ENCODE measurements around the gene ATP11C. TPM values are rescaled to one million over a fixed set of nuclear protein-coding genes. Genes with fewer than 3 reads are reported as not detected.
"Not testable (repeated sequence)": the region's sequence is repeated elsewhere in the genome, so short reads cannot be mapped to it uniquely, and the experiment has no call there.

Gene ATP11C
- total RNA-seq, 4 donors from 2014 or later: 6.4 to 26.0 (median 15.4) TPM

GRCh38 chrX:139971394-139971749, 38.5 kb upstream of the ATP11C start:
- TF ChIP-seq POLR2AphosphoS5 (IDR thresholded peaks at IDR 0.05) (no peak), CTCF (IDR thresholded peaks at IDR 0.05) (no peak), EP300 (IDR thresholded peaks at IDR 0.05; ENCODE audit: low read depth) (no peak), POLR2A (IDR thresholded peaks at IDR 0.05) (no peak)
- Histone ChIP-seq H3K27ac (no peak overlapping the region), H3K4me1 (no peaks in the 10 kb centered on the region), H3K9me3 (no peaks in the 10 kb centered on the region), H3K36me3 (no peaks in the 10 kb centered on the region), H3K4me3 (no peak overlapping the region), H3K27me3 (peaks cover 7% of the 10 kb centered on the region)
- intact Hi-C loops (cut with DNase I; ENCODE audit: low total_unique reads): no loop called here
- WGBS, 2 donors (ENCODE audit: low coverage in 1 of 2): 40 to 58% methylated on average over 1 to 10 of the region's 10 CpGs
- in situ Hi-C loops (cut with MboI; ENCODE audit: low pct_ligation_motif_present in 1 of 4, low pct_unique_long_range_greater_than_20kb in 1 of 4, low sequenced_read_pairs in 3 of 4): no loop called here
- no peak for DNase-seq

GRCh38 chrX:139969286-139969685, 36.4 kb upstream of the ATP11C start:
- H3K36me3 ChIP-seq: no peaks in the 10 kb centered on the region
- H3K9me3 ChIP-seq: no peaks in the 10 kb centered on the region
- no peak overlapping the region for H3K27ac ChIP-seq
- TF ChIP-seq POLR2A (IDR thresholded peaks at IDR 0.05) (no peak), CTCF (IDR thresholded peaks at IDR 0.05) (no peak), EP300 (IDR thresholded peaks at IDR 0.05; ENCODE audit: low read depth) (no peak), POLR2AphosphoS5 (IDR thresholded peaks at IDR 0.05) (no peak)
- no peak overlapping the region for H3K4me3 ChIP-seq
- intact Hi-C loops (cut with DNase I; ENCODE audit: low total_unique reads): no loop called here
- no peak for DNase-seq
- no peaks in the 10 kb centered on the region for H3K4me1 ChIP-seq
- WGBS, 2 donors (ENCODE audit: low coverage in 1 of 2): 53% methylated on average over 2 of the region's 2 CpGs; no CpG with 5 or more reads in 1 of the 2 donors
- in situ Hi-C loops (cut with MboI; ENCODE audit: low pct_ligation_motif_present in 1 of 4, low pct_unique_long_range_greater_than_20kb in 1 of 4, low sequenced_read_pairs in 3 of 4): no loop called here
- H3K27me3 ChIP-seq: peaks cover 7% of the 10 kb centered on the region

- in situ Hi-C loops (cut with MboI; ENCODE audit: low pct_ligation_motif_present in 1 of 4, low pct_unique_long_range_greater_than_20kb in 1 of 4, low sequenced_read_pairs in 3 of 4) (no loop called here), intact Hi-C loops (cut with DNase I; ENCODE audit: low total_unique reads) (no loop called here)
- no peaks in the 10 kb centered on the region for H3K4me1 ChIP-seq
- H3K4me3 ChIP-seq: no peak overlapping the region
- H3K36me3 ChIP-seq: no peaks in the 10 kb centered on the region
- WGBS, 2 donors (ENCODE audit: low coverage in 1 of 2): 69 to 84% methylated on average over 3 of the region's 3 CpGs
- H3K9me3 ChIP-seq: no peaks in the 10 kb centered on the region
- H3K27ac ChIP-seq: no peak overlapping the region
- H3K27me3 ChIP-seq: peaks cover 7% of the 10 kb centered on the region
- TF ChIP-seq EP300 (IDR thresholded peaks at IDR 0.05; ENCODE audit: low read depth) (no peak), CTCF (IDR thresholded peaks at IDR 0.05) (no peak), POLR2A (IDR thresholded peaks at IDR 0.05) (no peak), POLR2AphosphoS5 (IDR thresholded peaks at IDR 0.05) (no peak)
- DNase-seq: no peak
Observed at GRCh38 chrX:139967750-139968149, 34.9 kb upstream of the ATP11C start.

- Histone ChIP-seq H3K4me3 (no peak overlapping the region), H3K4me1 (no peaks in the 10 kb centered on the region), H3K36me3 (no peaks in the 10 kb centered on the region), H3K27ac (no peak overlapping the region), H3K27me3 (peaks cover 7% of the 10 kb centered on the region), H3K9me3 (no peaks in the 10 kb centered on the region)
- in situ Hi-C loops (cut with MboI; ENCODE audit: low pct_ligation_motif_present in 1 of 4, low pct_unique_long_range_greater_than_20kb in 1 of 4, low sequenced_read_pairs in 3 of 4): no loop called here
- peak in 1 of 5 experiments; percentile 23 for TF ChIP-seq CTCF (IDR thresholded peaks at IDR 0.05)
- TF ChIP-seq POLR2A (IDR thresholded peaks at IDR 0.05): no peak
- WGBS, 2 donors (ENCODE audit: low coverage in 1 of 2): 53 to 80% methylated on average over 1 to 4 of the region's 4 CpGs
- intact Hi-C loops (cut with DNase I; ENCODE audit: low total_unique reads): no loop called here
- peak; percentile 7 for DNase-seq
Observed at GRCh38 chrX:139967300-139967699, 34.4 kb upstream of the ATP11C start.

- H3K27ac ChIP-seq; H3K4me3 ChIP-seq; H3K9me3 ChIP-seq; in situ Hi-C loops (cut with MboI; ENCODE audit: low pct_ligation_motif_present in 1 of 4, low pct_unique_long_range_greater_than_20kb in 1 of 4, low sequenced_read_pairs in 3 of 4); intact Hi-C loops (cut with DNase I; ENCODE audit: low total_unique reads); H3K27me3 ChIP-seq; DNase-seq; H3K36me3 ChIP-seq; H3K4me1 ChIP-seq: not testable (repeated sequence)
- 49% methylated on average over 3 of the region's 3 CpGs; no CpG with 5 or more reads in 1 of the 2 donors for WGBS, 2 donors (ENCODE audit: low coverage in 1 of 2)
Observed at GRCh38 chrX:139966159-139966558, 33.3 kb upstream of the ATP11C start.

All from transverse colon (tissue), 4 donors.